SW 1271 (cell line): ENCODE data around the gene USH1G.

Source experiments
- DNase-seq, 2 experiments: peaks; one replicate each; lab custom pipeline; 2025; lab: John Stamatoyannopoulos, UW

The USH1G gene

GRCh38 chr17:74954115-74954514, 31.1 kb upstream of the USH1G start:
- no peak for DNase-seq

GRCh38 chr17:74953134-74953687, 30.2 kb upstream of the USH1G start:
- DNase-seq: no peak

GRCh38 chr17:74952431-74953133, 29.5 kb upstream of the USH1G start:
- DNase-seq: no peak

- no peak for DNase-seq
Observed at GRCh38 chr17:74951680-74952421, 28.8 kb upstream of the USH1G start.

GRCh38 chr17:74951065-74951464, 28.0 kb upstream of the USH1G start:
- no peak for DNase-seq

- no peak for DNase-seq
Observed at GRCh38 chr17:74950207-74950606, 27.2 kb upstream of the USH1G start.

- DNase-seq: no peak
Observed at GRCh38 chr17:74949455-74950115, 26.5 kb upstream of the USH1G start.

- DNase-seq: no peak
Observed at GRCh38 chr17:74947041-74947754, 24.1 kb upstream of the USH1G start.

GRCh38 chr17:74946641-74947040, 23.6 kb upstream of the USH1G start:
- no peak for DNase-seq

- DNase-seq: no peak
Observed at GRCh38 chr17:74945543-74945942, 22.5 kb upstream of the USH1G start.

- DNase-seq: no peak
Observed at GRCh38 chr17:74943808-74944522, 20.9 kb upstream of the USH1G start.

- no peak for DNase-seq
Observed at GRCh38 chr17:74941128-74941725, 18.2 kb upstream of the USH1G start.

GRCh38 chr17:74939534-74939933, 16.5 kb upstream of the USH1G start:
- DNase-seq: no peak

GRCh38 chr17:74938194-74938950, 15.3 kb upstream of the USH1G start:
- no peak for DNase-seq

- DNase-seq: no peak
Observed at GRCh38 chr17:74937064-74938051, 14.3 kb upstream of the USH1G start.

GRCh38 chr17:74936470-74936799, 13.4 kb upstream of the USH1G start:
- DNase-seq: no peak

- DNase-seq: no peak
Observed at GRCh38 chr17:74935585-74936469, 12.8 kb upstream of the USH1G start, which contains the start of gene OTOP3. Gene OTOP3, plus strand, starts transcription at chr17:74935898. Its CDS starts 24 bp downstream, at chr17:74935922.

- no peak for DNase-seq
Observed at GRCh38 chr17:74935048-74935447, 12.0 kb upstream of the USH1G start.
